ENCODE measurements around the gene SLC2A10. TPM values are rescaled to one million over a fixed set of nuclear protein-coding genes. Genes with fewer than 3 reads are reported as not detected.

Gene SLC2A10
- total and polyA plus RNA-seq, 10 of the 15 experiments (the other 5 are each of a cell fraction or from before 2014, with no cell fraction given), result not detected

GRCh38 chr20:46757754-46758678 is 48.6 kb downstream of the SLC2A10 start (continued):
- TF ChIP-seq ESRRA (IDR thresholded peaks at IDR 0.05; ENCODE audit: low read length) (no peak), NR2C1 (IDR thresholded peaks at IDR 0.05) (no peak), SPI1 (IDR thresholded peaks at IDR 0.05; ENCODE audit: borderline replicate concordance, insufficient read depth, low read depth, low read length) (no peak), FOXK2 (IDR thresholded peaks at IDR 0.05) (no peak), ATF3 (IDR thresholded peaks at IDR 0.05; ENCODE audit: borderline replicate concordance, extremely low read depth, low read depth, low read length) (no peak), ZBTB33 (IDR thresholded peaks at IDR 0.05) (no peak), NRF1 (conservative IDR thresholded peaks at IDR 0.05; ENCODE audit: low read depth, low read length) (no peak), ZNF384 (IDR thresholded peaks at IDR 0.05; ENCODE audit: borderline replicate concordance, low read depth, low read length) (peak; percentile 33; the same call in 1 of the 2 replicates), ZBTB11 (CRISPR knock-in tag; IDR thresholded peaks at IDR 0.05) (no peak), NR2F1 (conservative IDR thresholded peaks at IDR 0.05) (no peak), NR2C2 (IDR thresholded peaks at IDR 0.05; ENCODE audit: borderline replicate concordance, control insufficient read depth, insufficient read length, low read depth) (no peak)
- TF ChIP-seq, protein P1, sequence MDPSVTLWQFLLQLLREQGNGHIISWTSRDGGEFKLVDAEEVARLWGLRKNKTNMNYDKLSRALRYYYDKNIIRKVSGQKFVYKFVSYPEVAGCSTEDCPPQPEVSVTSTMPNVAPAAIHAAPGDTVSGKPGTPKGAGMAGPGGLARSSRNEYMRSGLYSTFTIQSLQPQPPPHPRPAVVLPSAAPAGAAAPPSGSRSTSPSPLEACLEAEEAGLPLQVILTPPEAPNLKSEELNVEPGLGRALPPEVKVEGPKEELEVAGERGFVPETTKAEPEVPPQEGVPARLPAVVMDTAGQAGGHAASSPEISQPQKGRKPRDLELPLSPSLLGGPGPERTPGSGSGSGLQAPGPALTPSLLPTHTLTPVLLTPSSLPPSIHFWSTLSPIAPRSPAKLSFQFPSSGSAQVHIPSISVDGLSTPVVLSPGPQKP (IDR thresholded peaks at IDR 0.05; ENCODE audit: low read depth, low read length), result peak; percentile 70

All from GM12878 (cell line).